GM08714 (cell line): ENCODE measurements around the gene SAE1.

Source experiments
- H3K4me3 ChIP-seq: fragments of 200-500 bp; sonication (Bioruptor generic); 2 replicates; pipeline ENCODE4 v1.5.1; 2014; ENCODE audit warnings: mild to moderate bottlenecking, low read length, inconsistent platforms
- ZNF274 ChIP-seq: IDR thresholded peaks from 2 replicates; pipeline ENCODE4 v1.6.1; 2012; ENCODE audit warnings: mild to moderate bottlenecking, low read depth, low read length

The SAE1 gene

DNA sequence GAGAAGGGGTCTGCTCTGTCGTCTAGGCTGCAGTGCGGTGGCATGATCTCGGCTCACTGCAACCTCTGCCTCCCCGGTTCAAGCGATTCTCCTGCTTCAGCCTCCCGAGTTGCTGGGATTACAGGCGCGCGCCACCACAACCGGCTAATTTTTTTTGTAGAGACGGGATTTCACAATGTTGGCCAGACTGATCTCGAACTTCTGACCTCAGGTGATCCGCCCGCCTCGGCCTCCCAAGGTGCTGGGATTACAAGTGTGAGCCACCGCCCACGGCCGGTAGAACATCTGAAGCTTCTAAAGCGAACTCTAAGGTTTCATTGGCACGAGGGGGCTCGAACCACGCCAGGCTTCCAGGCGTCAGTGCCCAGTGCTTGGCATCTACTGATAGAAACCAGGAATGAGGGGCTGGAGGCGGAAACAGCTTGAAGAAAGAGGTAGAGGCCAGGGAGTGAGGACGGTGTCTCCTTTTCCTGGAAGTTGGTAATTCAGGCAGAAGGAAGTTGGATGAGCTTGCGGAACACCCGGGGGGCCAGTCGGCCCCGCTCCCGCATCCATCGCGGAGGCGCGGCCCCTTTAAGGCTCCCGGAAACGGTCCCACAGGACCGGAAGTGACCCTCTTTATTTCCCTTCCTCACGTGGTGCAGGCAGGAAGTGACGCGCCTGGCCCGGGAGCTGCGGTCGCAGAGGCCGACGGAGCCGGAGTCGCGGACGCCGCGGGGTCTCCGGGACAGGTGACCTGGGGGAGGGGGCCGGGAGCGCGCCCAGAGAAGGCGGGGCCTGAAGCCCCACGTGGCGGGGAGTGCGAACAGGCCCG, 125.5 kb downstream of the SAE1 start, which contains the start of gene CCDC9:
Gene CCDC9 (plus strand): TSS at position 647 of the 814 bp plus-strand sequence. CDS start 1,876 bp downstream, outside the sequence.
- TF ChIP-seq ZNF274: no peak
- H3K4me3 ChIP-seq: peak within 1 kb of the TSS; percentile 69

DNA sequence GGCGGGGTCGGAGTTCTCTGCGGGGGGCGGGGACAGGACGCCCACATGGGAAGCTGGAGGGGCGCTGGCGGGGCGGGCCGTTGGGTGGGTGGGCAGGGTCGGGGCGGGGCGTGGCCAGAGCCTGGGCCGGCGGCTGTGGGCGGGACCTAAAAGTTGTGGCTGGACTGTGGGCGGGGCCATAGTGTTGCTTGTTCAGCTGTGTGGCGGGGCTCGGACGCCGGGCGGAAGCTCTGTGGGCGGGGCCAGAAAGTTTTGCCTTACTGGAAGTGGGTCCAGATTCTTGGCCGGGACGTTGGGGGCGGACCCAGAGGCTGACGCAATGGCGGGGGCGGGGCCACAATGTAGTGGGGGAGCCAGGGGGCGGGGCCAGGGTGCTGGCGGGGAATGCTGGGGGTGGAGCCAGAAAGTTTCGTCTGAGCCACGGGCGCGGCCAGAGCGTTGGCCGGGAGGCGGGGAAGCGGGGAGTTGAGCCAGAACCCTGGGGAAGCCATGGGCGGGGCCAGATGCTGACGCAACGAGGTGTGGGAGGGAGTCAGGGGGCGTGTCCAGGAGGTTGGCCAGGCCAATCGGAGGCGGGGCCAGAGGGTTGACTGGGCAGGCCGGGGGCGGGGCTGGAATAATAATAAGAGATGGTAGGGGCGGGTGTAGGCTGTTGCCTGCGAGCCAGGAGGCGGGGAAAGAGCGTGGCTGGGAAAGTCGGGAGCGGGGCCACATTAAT, 126.2 kb downstream of the SAE1 start:
- peak overlapping the region; percentile 69; the same call in 1 of the 2 replicates for H3K4me3 ChIP-seq
- no peak for TF ChIP-seq ZNF274

DNA sequence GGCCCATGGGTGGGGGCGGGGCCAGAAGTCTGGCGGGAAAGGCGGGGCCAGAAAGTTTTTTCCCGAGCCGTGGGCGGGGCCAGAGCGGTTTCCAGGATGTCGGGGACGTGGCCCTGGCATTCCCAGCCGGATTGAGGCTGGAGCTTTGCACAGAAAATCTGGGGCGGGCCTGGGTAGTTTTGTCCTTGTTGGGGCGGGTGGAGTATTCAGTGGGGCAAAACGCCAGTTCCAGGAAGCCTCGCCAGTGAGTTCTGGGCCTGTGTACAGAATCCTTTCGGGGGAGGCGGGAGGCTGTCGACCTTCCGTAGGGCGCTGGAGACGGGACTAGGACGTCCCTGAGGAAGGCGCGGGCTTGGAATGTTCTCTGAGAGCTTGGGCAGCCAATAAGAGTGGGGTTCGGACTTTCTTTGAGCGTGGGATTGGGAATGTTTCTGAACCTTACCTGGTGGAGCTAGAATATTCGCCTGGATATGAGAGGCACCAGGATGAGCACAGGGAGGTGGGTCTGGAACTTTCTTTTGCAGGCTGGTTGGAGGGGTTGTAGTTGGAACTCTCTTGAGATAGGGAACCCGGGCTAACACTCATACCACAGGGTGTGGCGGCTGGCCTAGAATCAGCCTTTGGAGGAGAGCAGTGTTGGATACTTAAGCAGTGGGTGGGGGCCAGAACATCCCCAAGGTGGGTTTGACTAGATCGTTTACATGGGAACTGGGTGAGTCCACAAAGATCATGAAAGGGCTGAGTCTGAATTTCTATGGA, 127.0 kb downstream of the SAE1 start:
- TF ChIP-seq ZNF274: no peak
- H3K4me3 ChIP-seq: peak overlapping the region; percentile 62

DNA sequence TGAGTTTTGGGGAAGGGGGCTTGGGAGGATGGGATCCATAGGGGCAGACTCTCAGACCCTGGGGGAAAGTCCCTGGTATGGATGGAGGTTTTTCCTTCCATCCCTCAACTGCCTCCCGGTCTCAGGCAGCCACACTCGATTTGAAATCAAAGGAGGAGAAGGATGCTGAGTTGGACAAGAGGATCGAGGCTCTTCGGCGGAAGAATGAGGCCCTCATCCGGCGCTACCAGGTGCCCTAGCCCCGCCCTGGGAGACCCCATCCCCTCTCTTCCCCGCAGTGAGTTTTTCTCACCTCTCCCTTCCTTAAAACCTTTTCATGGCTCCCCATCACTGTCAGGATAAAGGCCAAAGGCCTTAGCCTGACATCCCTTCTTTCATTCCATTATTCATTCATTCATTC, 127.8 kb downstream of the SAE1 start:
- H3K4me3 ChIP-seq: no peak overlapping the region; the same call in 1 of the 2 replicates
- TF ChIP-seq ZNF274: no peak

- no peak overlapping the region for H3K4me3 ChIP-seq
- no peak for TF ChIP-seq ZNF274
These were observed 128.4 kb downstream of the SAE1 start for GRCh38 chr19:47258895-47259555.
